HG03520 (cell line): ENCODE data around the gene SLC6A18.
"Not testable (repeated sequence)": the region's sequence is repeated elsewhere in the genome, so short reads cannot be mapped to it uniquely, and the experiment has no call there.

Source experiments
- ATAC-seq: cut with Tn5 transposase; IDR thresholded peaks from one replicate; pipeline ENCODE4 v1.9.1; 2021; ENCODE audit warnings: mild to moderate bottlenecking, moderate library complexity; ENCODE audit not compliant: unreplicated experiment

SLC6A18 gene

DNA sequence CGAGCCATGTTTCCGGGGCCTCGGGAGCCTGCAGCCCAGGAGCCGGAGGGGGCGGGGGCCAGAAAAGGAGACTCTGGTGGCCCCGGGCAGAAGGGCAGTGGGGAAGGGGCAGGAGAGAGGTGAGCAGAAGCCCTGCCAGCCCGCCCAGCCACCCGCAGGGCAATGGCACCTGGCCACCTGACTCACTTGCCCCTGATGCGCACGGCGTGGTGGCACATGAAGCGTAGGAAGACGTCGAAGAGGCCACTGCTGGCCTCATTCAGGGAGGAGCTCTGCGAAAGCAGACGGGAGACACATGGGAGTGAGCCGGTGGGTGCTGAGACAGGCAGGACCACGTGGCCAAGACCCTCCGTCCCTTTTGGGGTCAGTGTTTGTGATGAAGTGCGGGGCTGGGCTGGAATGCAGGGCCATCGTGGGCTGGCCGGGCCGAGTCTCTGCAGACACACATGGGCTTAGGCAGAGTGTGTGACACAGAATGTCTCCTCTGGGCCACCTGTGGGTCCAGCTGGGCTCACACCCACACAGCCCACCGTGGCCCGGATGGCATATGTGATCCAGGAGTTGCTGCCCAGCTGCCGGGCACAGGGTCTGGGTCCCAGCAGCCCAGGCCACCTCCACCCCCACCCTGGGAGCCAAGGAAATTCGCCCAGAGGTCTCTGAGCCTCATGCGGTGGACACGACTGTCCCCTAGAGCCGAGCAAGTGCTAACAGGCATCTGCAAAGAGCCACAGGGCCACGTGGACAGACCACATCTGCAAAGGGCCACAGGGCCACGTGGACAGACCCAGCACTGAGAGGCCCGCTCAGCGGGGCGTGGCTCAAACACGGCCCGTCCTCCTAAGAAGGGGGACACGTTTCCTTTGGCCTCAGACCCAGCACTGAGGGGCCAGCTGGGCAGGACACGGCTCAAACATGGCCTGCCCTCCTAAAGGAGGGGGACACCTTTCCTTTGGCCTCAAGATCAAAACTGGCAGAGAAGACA lies 46.0 kb downstream of the SLC6A18 start:
- ATAC-seq = no peak

DNA sequence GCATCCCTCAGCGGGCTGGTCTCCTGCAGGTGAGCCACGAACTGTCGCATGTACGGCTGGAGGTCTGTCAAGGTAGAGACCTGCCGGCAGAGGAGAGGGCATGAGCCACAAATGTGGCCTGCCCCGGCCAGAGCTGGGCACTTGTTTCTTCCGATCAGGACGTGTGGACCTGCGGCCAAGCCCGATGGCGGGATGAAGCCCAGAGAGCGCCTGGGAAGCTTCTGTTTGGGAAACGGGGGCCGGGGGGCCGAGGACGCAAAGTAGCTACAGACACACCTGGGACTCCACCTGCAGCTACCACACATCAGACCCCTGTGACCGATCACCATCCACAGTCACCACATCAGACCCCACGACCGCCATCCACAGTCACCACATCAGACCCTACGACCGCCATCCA lies 47.0 kb downstream of the SLC6A18 start:
- no peak for ATAC-seq

DNA sequence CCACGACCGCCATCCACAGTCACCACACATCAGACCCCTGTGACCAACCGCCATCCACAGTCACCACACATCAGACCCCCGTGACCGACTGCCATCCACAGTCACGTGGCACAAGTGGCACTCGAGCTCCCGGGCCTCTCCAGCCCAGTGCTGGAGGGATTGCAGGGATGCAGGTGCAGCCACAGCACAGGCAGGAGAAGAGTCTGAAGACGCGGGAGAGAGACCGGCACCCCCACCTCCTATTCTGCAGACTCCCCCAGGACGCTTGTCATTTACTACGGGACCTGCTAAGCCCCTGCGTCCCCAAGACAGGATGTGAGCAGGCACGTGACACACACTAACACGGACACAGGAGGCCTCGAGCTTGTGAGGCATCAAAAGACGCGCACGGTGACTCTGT lies 48.6 kb downstream of the SLC6A18 start:
- no peak for ATAC-seq

GRCh38 chr5:1274471-1274870 lies 49.3 kb downstream of the SLC6A18 start:
- ATAC-seq = no peak

DNA sequence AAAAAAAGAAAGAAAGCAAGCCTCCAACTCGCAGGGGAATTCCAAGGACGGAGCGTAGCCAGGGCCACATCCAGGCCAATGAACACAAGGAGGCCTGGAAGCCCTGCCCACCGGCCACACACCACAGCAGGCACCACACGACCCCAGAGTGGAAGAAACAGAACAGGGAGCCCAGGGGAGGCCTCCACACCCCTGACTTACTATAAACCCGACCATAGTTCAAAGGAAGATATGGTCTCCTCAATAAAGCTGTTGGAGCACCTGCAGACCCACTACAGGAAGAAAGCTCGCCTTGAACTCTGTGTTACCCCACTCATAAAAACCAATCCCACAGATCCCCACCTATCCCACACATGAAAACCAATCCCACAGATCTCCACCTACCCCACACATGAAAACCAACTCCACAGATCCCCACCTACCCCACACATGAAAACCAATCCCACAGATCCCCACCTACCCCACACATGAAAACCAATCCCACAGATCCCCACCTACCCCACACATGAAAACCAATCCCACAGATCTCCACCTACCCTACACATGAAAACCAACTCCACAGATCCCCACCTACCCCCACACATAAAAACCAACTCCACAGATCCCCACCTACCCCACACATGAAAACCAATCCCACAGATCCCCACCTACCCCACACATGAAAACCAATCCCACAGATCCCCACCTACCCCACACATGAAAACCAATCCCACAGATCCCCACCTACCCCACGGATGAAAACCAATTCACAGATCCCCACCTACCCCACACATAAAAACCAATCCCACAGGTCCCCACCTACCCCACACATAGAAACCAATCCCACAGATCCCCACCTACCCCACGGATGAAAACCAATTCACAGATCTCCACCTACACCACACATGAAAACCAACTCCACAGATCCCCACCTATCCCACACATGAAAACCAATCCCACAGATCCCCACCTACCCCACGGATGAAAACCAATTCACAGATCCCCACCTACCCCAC lies 50.5 kb downstream of the SLC6A18 start:
- ATAC-seq = not testable (repeated sequence)

DNA sequence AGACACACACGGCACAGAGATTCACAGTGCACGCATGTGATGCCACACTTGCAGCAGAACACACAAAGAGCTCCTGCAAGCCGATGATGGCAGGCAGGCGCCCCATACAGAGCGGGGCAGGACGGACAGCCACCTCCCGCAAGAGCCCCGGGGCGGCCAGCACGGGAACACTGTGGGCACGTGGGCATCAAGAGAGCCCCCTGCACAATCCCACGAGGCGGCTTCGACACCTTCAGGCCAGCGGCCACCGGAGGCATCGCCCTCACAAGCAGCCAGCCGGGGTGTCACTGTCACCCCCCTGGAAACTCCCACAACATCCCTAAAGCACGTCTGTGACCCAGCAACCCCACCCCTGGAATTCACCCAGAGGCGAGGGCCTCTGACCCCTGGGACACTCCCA lies 51.7 kb downstream of the SLC6A18 start:
- no peak for ATAC-seq

- ATAC-seq = no peak
Observed at GRCh38 chr5:1277331-1277730, 52.1 kb downstream of the SLC6A18 start.

GRCh38 chr5:1277781-1278180 lies 52.6 kb downstream of the SLC6A18 start:
- ATAC-seq = no peak

DNA sequence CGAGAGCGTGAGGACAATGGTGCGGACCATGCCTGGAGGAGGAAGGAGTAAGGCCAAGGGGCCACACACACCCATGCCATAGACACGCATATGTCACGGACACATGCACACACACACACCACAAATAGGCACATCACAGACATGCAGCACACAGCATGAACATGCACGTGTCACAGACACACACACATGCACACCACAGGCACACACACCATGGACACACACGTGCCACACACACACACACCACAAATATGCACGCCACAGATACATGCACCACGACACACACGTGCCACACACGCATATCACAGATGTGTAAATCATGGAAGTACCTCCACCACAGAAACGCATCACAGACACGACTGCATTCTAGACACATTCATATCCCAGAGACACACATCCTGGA lies 53.0 kb downstream of the SLC6A18 start:
- no peak for ATAC-seq

- no peak for ATAC-seq
Observed at GRCh38 chr5:1278656-1279442, 53.7 kb downstream of the SLC6A18 start.

DNA sequence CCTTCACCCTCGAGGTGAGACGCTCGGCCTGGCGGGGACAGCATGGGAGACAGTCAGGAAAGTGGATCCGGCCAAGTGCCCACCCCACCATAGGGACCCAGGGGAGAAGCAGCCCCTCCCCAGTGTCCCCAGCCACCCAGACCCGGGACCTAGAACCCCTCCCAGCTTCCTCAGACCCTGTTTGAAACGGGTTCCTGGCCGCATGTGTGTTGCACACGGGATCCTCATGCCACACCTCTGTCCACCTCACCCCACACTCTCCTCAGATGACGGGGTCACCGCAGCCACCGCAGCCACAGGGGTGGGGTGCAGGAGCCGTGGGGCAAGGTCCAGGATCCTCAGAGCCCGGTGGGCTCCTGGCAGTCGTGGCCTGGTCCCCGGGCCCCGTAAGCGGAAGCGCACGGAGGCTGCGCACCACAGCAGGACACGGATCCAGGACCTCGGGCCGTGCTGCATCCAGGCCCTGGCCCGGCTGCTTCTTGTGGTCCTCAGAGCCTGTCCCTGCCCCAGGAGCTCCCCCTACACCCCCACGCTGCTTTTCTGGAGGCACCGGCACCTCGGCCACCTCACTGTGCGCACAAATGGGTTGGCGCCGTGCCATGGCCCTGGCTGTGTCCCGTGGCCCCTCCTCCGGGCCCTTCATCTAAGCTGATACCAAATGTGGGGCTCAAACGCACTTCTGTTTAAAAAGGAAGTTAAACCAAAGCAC lies 54.4 kb downstream of the SLC6A18 start:
- ATAC-seq = no peak

DNA sequence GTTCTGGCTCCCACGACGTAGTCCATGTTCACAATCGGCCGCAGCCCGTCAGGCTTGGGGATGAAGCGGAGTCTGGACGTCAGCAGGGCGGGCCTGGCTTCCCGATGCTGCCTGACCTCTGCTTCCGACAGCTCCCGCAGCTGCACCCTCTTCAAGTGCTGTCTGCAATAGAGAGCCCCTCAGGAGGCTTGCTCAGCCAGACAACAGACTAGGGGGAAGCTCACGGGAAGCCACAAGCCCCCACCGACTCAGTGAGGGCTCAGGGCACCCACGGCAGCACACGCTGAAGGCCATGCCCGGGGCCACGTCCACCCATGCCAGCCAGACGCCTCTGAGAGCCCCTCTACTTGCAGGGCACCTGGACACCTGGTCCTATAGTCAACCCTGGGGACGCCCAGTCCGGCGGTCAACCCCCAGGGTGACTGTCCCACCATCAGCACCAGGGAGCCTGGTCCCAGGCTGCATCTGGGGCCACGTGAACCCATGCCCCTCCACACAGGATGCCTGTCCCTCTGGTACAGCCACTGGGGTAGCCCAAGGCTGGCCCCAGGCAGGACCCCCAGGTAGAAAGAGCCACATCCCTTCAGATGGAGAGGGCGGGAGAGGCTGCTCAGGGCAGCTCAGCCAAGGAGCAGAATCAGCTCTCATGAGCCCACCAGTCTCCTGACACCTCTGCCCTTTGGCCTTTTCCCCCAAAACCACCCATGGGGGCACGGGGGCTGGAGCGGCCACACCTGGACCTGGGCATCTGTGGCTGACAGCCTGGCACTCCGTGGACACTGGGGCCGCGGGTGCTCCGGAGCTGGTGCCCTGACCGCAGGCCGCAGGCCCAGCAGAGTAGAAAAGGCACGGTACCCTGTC lies 55.2 kb downstream of the SLC6A18 start:
- no peak for ATAC-seq

DNA sequence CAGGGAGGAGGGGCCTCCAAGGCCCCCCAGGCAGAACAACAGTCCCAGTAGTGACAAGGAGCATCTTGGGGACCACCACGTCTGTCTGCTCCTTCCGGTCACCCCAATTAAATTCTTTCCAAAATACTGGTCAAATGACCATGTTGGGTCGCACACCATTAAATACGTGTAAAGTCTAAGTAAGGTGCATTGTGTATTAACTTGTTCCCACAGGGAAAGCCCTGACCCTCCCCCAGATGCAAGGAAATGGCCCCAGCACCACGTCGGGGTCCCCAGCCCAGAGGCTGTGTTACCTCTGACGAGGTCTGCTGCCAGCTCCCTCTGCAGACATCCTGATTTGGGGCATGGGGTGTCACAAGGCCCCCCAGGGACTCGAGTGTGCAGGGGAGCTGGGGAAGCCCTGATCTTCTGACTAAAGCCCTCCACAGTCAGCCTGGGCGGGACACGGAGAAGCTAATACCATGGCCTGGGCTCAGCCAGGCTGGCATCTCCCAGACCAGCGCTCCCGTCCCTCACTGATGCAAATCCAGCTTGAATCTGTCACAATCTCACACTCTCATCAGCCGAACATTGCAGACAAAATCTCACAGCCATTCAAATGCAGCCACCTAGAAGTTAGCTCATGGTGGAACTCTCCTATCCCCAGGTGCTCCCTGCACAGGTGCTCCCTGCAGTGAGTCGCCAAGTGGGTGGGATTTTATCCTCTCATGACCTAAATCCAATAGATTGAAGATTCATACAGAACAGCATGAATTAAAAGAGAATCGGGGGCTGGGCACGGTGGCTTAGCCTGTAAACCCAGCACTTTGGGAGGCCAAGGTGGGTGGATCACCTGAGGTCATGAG lies 56.1 kb downstream of the SLC6A18 start:
- no peak for ATAC-seq

- ATAC-seq = no peak
Observed at GRCh38 chr5:1282131-1282992, 57.2 kb downstream of the SLC6A18 start.

DNA sequence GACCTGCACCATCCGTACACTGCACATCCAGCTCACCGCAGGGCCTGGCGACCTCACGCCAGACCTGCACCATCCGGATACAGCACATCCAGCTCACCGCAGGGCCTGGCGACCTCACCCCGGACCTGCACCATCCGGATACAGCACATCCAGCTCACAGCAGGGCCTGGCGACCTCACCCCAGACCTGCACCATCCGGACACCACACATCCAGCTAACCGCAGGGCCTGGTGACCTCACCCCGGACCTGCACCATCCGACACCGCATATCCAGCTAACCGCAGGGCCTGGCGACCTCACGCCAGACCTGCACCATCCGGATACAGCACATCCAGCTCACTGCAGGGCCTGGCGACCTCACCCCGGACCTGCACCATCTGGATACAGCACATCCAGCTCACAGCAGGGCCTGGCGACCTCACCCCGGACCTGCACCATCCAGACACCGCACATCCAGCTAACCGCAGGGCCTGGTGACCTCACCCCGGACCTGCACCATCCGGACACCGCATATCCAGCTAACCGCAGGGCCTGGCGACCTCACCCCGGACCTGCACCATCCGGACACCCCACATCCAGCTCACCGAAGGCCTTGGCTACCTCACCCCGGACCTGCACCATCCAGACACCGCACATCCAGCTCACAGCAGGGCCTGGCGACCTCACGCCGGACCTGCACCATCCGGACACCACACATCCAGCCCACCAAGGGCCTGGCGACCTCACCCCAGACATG lies 58.0 kb downstream of the SLC6A18 start:
- not testable (repeated sequence) for ATAC-seq

DNA sequence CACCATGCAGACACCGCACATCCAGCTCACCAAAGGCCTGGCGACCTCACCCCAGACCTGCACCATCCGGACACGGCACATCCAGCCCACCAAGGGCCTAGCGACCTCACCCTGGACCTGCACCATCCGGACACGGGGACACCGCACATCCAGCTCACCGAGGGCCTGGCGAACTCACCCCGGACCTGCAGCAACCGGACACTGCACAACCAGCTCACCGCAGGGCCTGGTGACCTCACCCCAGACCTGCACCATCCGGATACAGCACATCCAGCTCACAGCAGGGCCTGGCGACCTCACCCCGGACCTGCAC lies 58.5 kb downstream of the SLC6A18 start:
- not testable (repeated sequence) for ATAC-seq
